Natural killer cell (primary cell): ENCODE measurements around the gene SIRPD. TPM values are rescaled to one million over a fixed set of nuclear protein-coding genes. Genes with fewer than 3 reads are reported as not detected.

ENCODE experiments used
- ATAC-seq, 3 donors: fragments of 150-1000 bp in 2 of 3; fragments of 200-7000 bp in 1 of 3; cut with Tn5 transposase; 1 replicate in 1 of 3; 2 replicates in 2 of 3; pipeline ENCODE4 v1.10.0; 2021; ENCODE audit warnings: mild to moderate bottlenecking in 2 of 3, moderate library complexity in 2 of 3
- DNase-seq, 2 donors: peaks; one replicate each; pipeline versions ENCODE4 v3.0.0 to v3.0.0-alpha.2; 2013 to 2021; ENCODE audit warnings: mixed read lengths in 1 of 2
- H3K27ac ChIP-seq: one replicate; pipeline ENCODE4 v1.5.1; 2013; ENCODE audit warnings: mild to moderate bottlenecking, low read length
- H3K27me3 ChIP-seq: one replicate; pipeline ENCODE4 v1.6.1; 2013; ENCODE audit warnings: low read length; ENCODE audit not compliant: control insufficient read depth, insufficient read depth
- H3K36me3 ChIP-seq: one replicate; pipeline ENCODE4 v1.6.1; 2013; ENCODE audit warnings: low read length; ENCODE audit not compliant: control insufficient read depth, insufficient read depth
- H3K4me1 ChIP-seq: one replicate; pipeline ENCODE4 v1.6.1; 2013; ENCODE audit warnings: low read length; ENCODE audit not compliant: control insufficient read depth, insufficient read depth
- H3K4me3 ChIP-seq: one replicate; pipeline ENCODE4 v1.5.1; 2013; ENCODE audit warnings: low read length
- H3K9me3 ChIP-seq: one replicate; pipeline ENCODE4 v1.6.1; 2013; ENCODE audit warnings: low read length; ENCODE audit not compliant: control insufficient read depth, insufficient read depth
- H3K27ac Mint-ChIP-seq, 2 donors: one replicate each; pipeline ENCODE4 v1.8.0; 2022; ENCODE audit warnings: mild to moderate bottlenecking in 2 of 2, mixed read lengths in 2 of 2, moderate library complexity in 1 of 2
- H3K27me3 Mint-ChIP-seq, 2 donors: one replicate each; pipeline ENCODE4 v1.8.0; 2022; ENCODE audit warnings: low read depth in 2 of 2, mixed read lengths in 2 of 2
- H3K36me3 Mint-ChIP-seq: one replicate; pipeline ENCODE4 v1.8.0; 2022; ENCODE audit warnings: mixed read lengths
- H3K4me1 Mint-ChIP-seq, 2 donors: one replicate each; pipeline ENCODE4 v1.8.0; 2022; ENCODE audit warnings: mixed read lengths in 2 of 2
- H3K4me3 Mint-ChIP-seq: one replicate; pipeline ENCODE4 v1.8.0; 2022; ENCODE audit warnings: mild to moderate bottlenecking, moderate library complexity, mixed read lengths
- H3K9me3 Mint-ChIP-seq, 2 donors: one replicate each; pipeline ENCODE4 v1.8.0; 2022; ENCODE audit warnings: mixed read lengths in 2 of 2
- WGBS: methylation state at CpG from one replicate; pipeline ENCODE4 v1.1.7; 2013; ENCODE audit warnings: missing lambda C conversion rate; ENCODE audit not compliant: insufficient coverage; 5-methylcytosine and 5-hydroxymethylcytosine counted together
- intact Hi-C: fragments of 100-400 bp; cut with micrococcal nuclease; formaldehyde crosslinking; loops from one replicate; pipeline ENCODE4 v1.14.2; 2022
- total RNA-seq, 4 donors: library from RNA; stranded (reverse); fragments of 120-200 nt in 1 of 4; gene quantifications; one replicate each; pipeline versions ENCODE4 v1.2.3 to v1.2.4, GENCODE V29; 2013 to 2022
- TF ChIP-seq, protein P1 (sequence below): fragments of 200-600 bp; IDR thresholded peaks from one replicate; pipeline ENCODE4 v1.8.0; 2022; ENCODE audit warnings: antibody characterized with exemption

Gene SIRPD
- total RNA-seq, 3 donors from 2014 or later (not counting 1 experiment from before 2014, with no cell fraction given) = not detected

DNA sequence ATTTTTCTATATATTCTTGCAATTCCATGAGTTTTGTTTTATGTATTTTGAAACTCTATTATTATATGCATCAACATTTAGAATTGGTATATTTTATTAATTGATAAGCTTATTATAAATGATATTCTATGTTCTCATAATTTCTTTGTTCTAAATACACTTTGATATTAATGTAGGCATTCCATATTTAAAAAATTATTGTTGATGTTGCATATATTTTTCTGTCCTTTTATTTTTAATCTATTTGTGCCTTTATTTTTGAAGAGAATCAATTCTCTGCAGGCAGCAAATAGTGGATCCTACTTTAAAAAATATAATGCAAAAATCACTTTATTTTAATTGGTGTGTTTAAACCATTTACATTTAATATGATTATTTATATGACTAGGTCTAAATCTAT lies 29.6 kb downstream of the SIRPD start:
- Mint-ChIP-seq H3K27ac (no peak overlapping the region), H3K4me1 (no peaks in the 10 kb centered on the region), H3K9me3 (no peaks in the 10 kb centered on the region), H3K36me3 (no peaks in the 10 kb centered on the region), H3K4me3 (no peak overlapping the region), H3K27me3 (peaks cover 13 to 32% of the 10 kb centered on the region in 2 donors)
- Histone ChIP-seq H3K27me3 (peaks cover 6% of the 10 kb centered on the region), H3K4me3 (no peak overlapping the region), H3K4me1 (no peaks in the 10 kb centered on the region), H3K36me3 (no peaks in the 10 kb centered on the region), H3K27ac (no peak overlapping the region), H3K9me3 (no peaks in the 10 kb centered on the region)
- TF ChIP-seq, protein P1, sequence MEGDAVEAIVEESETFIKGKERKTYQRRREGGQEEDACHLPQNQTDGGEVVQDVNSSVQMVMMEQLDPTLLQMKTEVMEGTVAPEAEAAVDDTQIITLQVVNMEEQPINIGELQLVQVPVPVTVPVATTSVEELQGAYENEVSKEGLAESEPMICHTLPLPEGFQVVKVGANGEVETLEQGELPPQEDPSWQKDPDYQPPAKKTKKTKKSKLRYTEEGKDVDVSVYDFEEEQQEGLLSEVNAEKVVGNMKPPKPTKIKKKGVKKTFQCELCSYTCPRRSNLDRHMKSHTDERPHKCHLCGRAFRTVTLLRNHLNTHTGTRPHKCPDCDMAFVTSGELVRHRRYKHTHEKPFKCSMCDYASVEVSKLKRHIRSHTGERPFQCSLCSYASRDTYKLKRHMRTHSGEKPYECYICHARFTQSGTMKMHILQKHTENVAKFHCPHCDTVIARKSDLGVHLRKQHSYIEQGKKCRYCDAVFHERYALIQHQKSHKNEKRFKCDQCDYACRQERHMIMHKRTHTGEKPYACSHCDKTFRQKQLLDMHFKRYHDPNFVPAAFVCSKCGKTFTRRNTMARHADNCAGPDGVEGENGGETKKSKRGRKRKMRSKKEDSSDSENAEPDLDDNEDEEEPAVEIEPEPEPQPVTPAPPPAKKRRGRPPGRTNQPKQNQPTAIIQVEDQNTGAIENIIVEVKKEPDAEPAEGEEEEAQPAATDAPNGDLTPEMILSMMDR = no peak
- no peak for ATAC-seq
- no peak for DNase-seq
- intact Hi-C loops = no loop called here

DNA sequence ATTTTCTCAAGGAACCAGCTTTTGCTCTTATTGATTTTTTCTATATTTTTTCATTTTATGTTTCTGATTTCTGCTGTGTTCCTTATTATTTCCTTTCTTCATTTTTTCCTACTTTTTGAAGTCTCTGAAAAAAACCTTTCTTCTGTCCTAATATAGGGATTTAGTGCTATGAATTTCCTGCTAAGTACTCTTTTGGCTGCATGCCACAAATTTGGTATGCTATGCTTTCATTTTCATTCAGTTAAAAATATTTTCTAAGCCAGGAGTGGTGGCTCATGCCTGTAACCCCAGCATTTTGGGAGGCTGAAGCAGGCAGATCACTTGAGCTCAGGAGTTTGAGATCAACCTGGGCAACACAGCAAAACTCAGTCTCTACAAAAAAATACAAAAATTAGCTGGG lies 30.6 kb downstream of the SIRPD start:
- H3K4me3 Mint-ChIP-seq = no peak overlapping the region
- TF ChIP-seq, protein P1 = no peak

DNA sequence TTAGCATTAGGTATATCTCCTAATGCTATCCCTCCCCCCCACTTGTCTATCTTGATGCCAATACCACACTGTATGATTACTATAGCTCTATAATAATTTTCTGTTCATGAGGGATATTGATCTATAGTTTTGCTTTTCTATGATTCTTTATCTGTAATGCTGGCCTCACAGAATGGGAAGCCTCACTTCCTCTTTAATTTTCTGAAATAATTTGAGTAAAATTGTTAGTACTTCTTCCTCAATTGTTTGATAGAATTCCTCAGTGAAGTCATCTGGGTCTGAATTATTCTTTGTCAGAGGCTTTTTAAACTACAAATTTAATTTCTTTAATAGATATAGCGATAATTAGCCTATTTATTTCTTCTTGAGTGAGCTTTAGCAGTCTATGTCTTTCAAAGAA lies 31.2 kb downstream of the SIRPD start:
- intact Hi-C loops = no loop called here
- H3K36me3 Mint-ChIP-seq = no peaks in the 10 kb centered on the region
- no peak overlapping the region for H3K27ac Mint-ChIP-seq
- Histone ChIP-seq H3K4me3 (no peak overlapping the region), H3K36me3 (no peaks in the 10 kb centered on the region), H3K27me3 (peaks cover 6% of the 10 kb centered on the region), H3K4me1 (no peaks in the 10 kb centered on the region), H3K27ac (no peak overlapping the region), H3K9me3 (no peaks in the 10 kb centered on the region)
- H3K4me1 Mint-ChIP-seq = no peaks in the 10 kb centered on the region
- ATAC-seq (no peak), DNase-seq (no peak)
- H3K9me3 Mint-ChIP-seq = no peaks in the 10 kb centered on the region
- H3K27me3 Mint-ChIP-seq = peaks cover 19 to 24% of the 10 kb centered on the region in 2 donors
- no CpG with 5 or more reads among the region's 1 CpG for WGBS
- TF ChIP-seq, protein P1 = no peak
- H3K4me3 Mint-ChIP-seq = no peak overlapping the region

More for the DNA sequence above, 30.6 kb downstream of the SIRPD start:
- Mint-ChIP-seq H3K4me1 (no peaks in the 10 kb centered on the region), H3K9me3 (no peaks in the 10 kb centered on the region), H3K36me3 (no peaks in the 10 kb centered on the region), H3K27me3 (peaks cover 19 to 28% of the 10 kb centered on the region in 2 donors), H3K27ac (no peak overlapping the region)
- H3K27me3 ChIP-seq = peaks cover 6% of the 10 kb centered on the region
- no peak overlapping the region for H3K27ac ChIP-seq
- H3K36me3 ChIP-seq = no peaks in the 10 kb centered on the region
- no peak overlapping the region for H3K4me3 ChIP-seq
- ATAC-seq = no peak
- H3K4me1 ChIP-seq = no peaks in the 10 kb centered on the region
- no peak for DNase-seq
- no peaks in the 10 kb centered on the region for H3K9me3 ChIP-seq
- intact Hi-C loops = no loop called here

DNA sequence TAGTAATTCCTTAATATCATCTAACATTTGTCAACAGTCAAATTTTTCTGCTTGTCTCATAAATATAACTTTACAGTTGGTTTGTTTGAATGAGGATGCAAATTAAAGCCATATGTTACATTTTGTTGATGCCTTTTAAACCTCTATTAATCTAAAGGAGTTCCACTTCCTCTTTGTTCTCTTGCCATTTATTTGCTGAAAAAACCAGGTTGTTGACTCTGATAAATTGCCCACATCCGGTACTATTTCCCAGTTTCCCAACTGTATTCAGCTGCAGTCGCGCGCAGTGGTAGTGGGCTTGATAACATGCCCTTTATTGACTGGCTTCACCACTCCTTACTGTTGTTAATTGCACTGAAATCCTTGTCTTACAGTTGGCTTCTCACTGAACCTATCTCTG lies 33.5 kb downstream of the SIRPD start:
- TF ChIP-seq, protein P1 = no peak
- 17% methylated on average over 4 of the region's 4 CpGs for WGBS
- no peak overlapping the region for H3K4me3 ChIP-seq
- H3K27ac ChIP-seq = no peak overlapping the region
- intact Hi-C loops = no loop called here
- Mint-ChIP-seq H3K27me3 (peaks cover 24 to 25% of the 10 kb centered on the region in 2 donors), H3K36me3 (no peaks in the 10 kb centered on the region), H3K4me3 (no peak overlapping the region), H3K9me3 (no peaks in the 10 kb centered on the region), H3K4me1 (no peaks in the 10 kb centered on the region), H3K27ac (no peak overlapping the region)
- H3K4me1 ChIP-seq = no peaks in the 10 kb centered on the region
- H3K27me3 ChIP-seq = peaks cover 4% of the 10 kb centered on the region
- ATAC-seq (no peak), DNase-seq (no peak)
- H3K9me3 ChIP-seq = no peaks in the 10 kb centered on the region
- H3K36me3 ChIP-seq = no peaks in the 10 kb centered on the region
